Lower leg skin (tissue), 4 donors: ENCODE data around the gene CTTN. TPM values are rescaled to one million over a fixed set of nuclear protein-coding genes. Genes with fewer than 3 reads are reported as not detected.

Source experiments
- DNase-seq, 2 donors: peaks; one replicate each; pipeline ENCODE4 v3.0.0-alpha.2; 2019; ENCODE audit warnings: low spot score in 2 of 2
- H3K4me3 ChIP-seq: fragments of 200-600 bp; sonication (generic); 2 replicates; pipeline ENCODE4 v1.5.1; 2017; ENCODE audit warnings: mild to moderate bottlenecking, low read depth; ENCODE audit not compliant: poor library complexity, severe bottlenecking
- CTCF ChIP-seq, 3 donors: fragments of 450-650 bp; IDR thresholded peaks; one replicate each; pipeline ENCODE4 v1.5.1; 2016; ENCODE audit warnings: antibody characterized with exemption in 3 of 3, mild to moderate bottlenecking in 3 of 3, moderate library complexity in 2 of 3
- POLR2A ChIP-seq, 2 donors: fragments of 450-650 bp; IDR thresholded peaks; one replicate each; pipeline ENCODE4 v1.6.1; 2016 to 2017; ENCODE audit warnings: antibody characterized with exemption in 2 of 2, mild to moderate bottlenecking in 1 of 2, moderate library complexity in 1 of 2
- WGBS, 2 donors: methylation state at CpG; one replicate each; pipeline ENCODE4 v1.1.5; 2018; 5-methylcytosine and 5-hydroxymethylcytosine counted together
- intact Hi-C: fragments of 100-400 bp; cut with DNase I; formaldehyde crosslinking; loops from one replicate; pipeline ENCODE4 v1.15.0; 2023; ENCODE audit warnings: low total_unique reads
- total RNA-seq, 4 donors: library from RNA; depleted of rRNA; stranded (reverse); fragments of >200 nt; gene quantifications; one replicate each; pipeline ENCODE4 v1.1.0, GENCODE V29; 2016

CTTN gene
- total RNA-seq, 4 donors from 2014 or later = 251 to 343 (median 288) TPM

DNA sequence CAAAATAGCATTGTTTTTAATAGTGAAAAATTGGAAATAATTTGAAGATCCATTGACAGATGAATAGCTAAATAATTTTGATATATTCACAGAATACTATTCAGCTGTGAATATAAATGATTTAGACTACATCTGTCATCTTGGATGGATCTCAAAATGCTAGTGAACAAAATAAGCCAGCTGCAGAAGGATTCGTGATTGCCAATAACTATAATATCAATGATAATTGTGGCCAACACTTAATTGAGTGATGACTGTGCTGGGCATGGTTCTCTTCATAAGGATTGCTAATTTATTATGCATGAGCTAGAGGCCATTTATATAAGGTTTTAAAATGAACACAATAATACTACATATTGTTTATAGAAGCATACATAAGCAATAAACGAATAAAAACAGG lies 60.4 kb downstream of the CTTN start:
- 57 to 59% methylated on average over 2 of the region's 2 CpGs for WGBS, 2 donors
- intact Hi-C loops = no loop called here
- no peak for DNase-seq
- no peak overlapping the region for H3K4me3 ChIP-seq
- TF ChIP-seq POLR2A (IDR thresholded peaks at IDR 0.05) = no peak
- TF ChIP-seq CTCF (IDR thresholded peaks at IDR 0.05) = no peak

DNA sequence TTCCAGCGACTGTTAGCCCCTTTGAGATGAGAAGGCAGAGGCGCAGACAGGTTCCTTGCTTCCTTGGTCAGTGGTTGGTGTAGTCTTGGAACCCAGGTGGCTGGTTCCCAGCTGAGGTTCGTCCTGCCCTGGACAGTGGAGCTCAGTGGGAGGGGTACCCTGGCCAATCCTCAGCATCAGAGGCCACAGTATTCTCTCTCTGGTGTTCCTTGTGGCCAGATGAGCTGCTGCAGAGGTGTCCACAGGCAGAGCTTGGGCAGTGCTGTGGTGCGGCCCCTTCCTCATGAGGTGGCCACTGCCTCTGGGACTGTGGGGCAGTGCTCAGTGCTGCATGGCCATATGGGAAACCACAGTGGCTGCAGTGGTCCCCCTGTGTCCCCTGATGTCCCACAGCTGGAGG lies 61.8 kb downstream of the CTTN start:
- H3K4me3 ChIP-seq = no peak overlapping the region
- TF ChIP-seq POLR2A (IDR thresholded peaks at IDR 0.05) (no peak), CTCF (IDR thresholded peaks at IDR 0.05) (no peak)
- intact Hi-C loops = no loop called here
- WGBS, 2 donors = 84 to 87% methylated on average over 3 of the region's 4 CpGs
- no peak for DNase-seq

DNA sequence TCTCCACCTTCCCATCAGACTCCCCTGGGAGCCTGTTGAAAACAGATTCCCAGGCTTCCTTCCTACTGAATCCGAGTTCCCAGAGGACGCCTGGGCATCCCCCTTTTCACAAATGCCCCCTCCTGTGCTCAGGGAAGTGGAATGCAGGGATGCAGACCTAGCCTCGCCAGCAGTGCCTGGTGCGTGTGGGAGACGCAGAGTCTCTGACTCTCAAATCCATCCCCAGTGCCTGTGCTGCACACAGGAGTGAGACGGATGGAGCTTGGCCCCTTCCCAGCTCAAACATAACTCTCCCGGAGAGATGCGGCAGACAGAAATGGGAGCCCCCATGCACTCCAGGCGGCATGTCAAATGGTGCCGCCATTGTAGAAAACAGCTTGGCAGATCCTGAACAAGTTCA lies 62.6 kb downstream of the CTTN start:
- intact Hi-C loops = no loop called here
- no peak for DNase-seq
- H3K4me3 ChIP-seq = no peak overlapping the region
- TF ChIP-seq CTCF (IDR thresholded peaks at IDR 0.05) = no peak
- TF ChIP-seq POLR2A (IDR thresholded peaks at IDR 0.05) = no peak
- 62 to 70% methylated on average over 10 of the region's 10 CpGs for WGBS, 2 donors

- no peak overlapping the region for H3K4me3 ChIP-seq
- intact Hi-C loops = no loop called here
- 89 to 92% methylated on average over 11 to 12 of the region's 12 CpGs for WGBS, 2 donors
- DNase-seq = no peak
- TF ChIP-seq CTCF (IDR thresholded peaks at IDR 0.05) (no peak), POLR2A (IDR thresholded peaks at IDR 0.05) (no peak)
Measured at GRCh38 chr11:70462818-70463477, 64.6 kb downstream of the CTTN start.

DNA sequence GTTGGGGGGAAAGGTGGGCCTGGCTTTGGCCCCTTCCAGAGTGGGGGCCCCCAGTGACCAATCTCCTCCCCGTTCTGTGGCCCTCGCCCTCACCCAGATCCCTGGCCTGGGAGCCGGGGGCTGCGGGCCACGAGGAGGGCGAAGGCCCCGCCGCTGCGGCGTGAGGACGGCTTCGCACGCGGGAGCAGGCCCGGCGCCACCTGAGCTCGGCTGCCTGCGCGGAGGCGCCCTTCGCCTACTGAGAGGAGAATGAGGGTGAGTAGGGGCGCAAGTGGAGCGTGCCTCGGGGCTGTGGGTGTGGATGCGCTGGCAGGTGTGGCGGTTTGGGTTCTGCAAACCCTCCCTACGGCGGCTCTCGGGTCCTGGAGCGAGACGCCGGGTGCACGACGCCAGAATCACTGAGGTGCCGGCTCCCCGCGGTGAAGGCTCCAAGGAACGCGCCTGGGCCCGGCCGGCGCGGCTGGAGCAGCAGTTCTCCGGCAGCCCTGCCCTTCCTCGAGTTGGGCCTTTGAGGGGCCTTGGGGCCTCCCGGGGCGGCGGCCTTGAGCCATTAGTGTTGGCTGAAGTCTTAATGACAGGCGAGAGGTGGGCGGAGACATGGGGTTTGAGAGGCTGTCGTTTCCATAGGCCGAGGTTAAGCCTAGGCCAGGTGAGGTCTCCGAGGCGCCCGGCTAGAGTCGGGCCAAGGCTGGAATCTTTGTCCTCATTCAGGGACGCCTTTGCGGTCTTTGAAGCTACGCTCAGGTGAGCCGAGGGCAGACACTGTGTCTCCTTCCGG lies 65.3 kb downstream of the CTTN start:
- no peak for DNase-seq
- H3K4me3 ChIP-seq = no peak overlapping the region
- no peak for TF ChIP-seq POLR2A (IDR thresholded peaks at IDR 0.05)
- TF ChIP-seq CTCF (IDR thresholded peaks at IDR 0.05) = no peak
- WGBS, 2 donors = 94% methylated on average over 60 to 61 of the region's 61 CpGs
- intact Hi-C loops = no loop called here
